SK-N-MC (cell line): ENCODE measurements around the gene SLC25A39.

Source experiments
- DNase-seq: peaks from one replicate; pipeline ENCODE4 v3.0.0-alpha.2; 2011; ENCODE audit warnings: low read depth, low spot score
- H3K27ac ChIP-seq: fragments of 200-600 bp; sonication (generic); 2 replicates; pipeline ENCODE4 v1.5.1; 2016; ENCODE audit warnings: mixed run types
- H3K36me3 ChIP-seq: fragments of 200-600 bp; sonication (generic); 2 replicates; pipeline ENCODE4 v1.6.1; 2017; ENCODE audit warnings: antibody characterized with exemption, low read length, mixed read lengths; ENCODE audit not compliant: insufficient read depth
- H3K4me3 ChIP-seq: fragments of 200-600 bp; sonication (generic); 2 replicates; pipeline ENCODE4 v1.5.1; 2016
- H3K9ac ChIP-seq: fragments of 200-600 bp; sonication (generic); 2 replicates; pipeline ENCODE4 v1.8.0; 2017; ENCODE audit warnings: mixed run types, mixed read lengths; ENCODE audit not compliant: insufficient read length
- H3K9me3 ChIP-seq: fragments of 200-600 bp; sonication (generic); 2 replicates; pipeline ENCODE4 v1.6.1; 2017; ENCODE audit warnings: low read depth, mild to moderate bottlenecking, antibody characterized with exemption, low read length, moderate library complexity, mixed read lengths
- EZH2 ChIP-seq: fragments of 200-600 bp; sonication (generic); IDR thresholded peaks from one replicate; pipeline ENCODE4 v1.6.1; 2017; ENCODE audit warnings: antibody characterized with exemption
- FOXP2 ChIP-seq: optimal IDR thresholded peaks from 2 replicates; pipeline ENCODE3; 2011; ENCODE audit warnings: mild to moderate bottlenecking, moderate library complexity; ENCODE audit not compliant: insufficient read depth; ENCODE audit errors: extremely low read length, control extremely low read depth
- POLR2AphosphoS5 ChIP-seq: IDR thresholded peaks from 2 replicates; pipeline ENCODE4 v1.6.1; 2012; ENCODE audit warnings: mild to moderate bottlenecking, low read depth, low read length, borderline replicate concordance

Gene SLC25A39

DNA sequence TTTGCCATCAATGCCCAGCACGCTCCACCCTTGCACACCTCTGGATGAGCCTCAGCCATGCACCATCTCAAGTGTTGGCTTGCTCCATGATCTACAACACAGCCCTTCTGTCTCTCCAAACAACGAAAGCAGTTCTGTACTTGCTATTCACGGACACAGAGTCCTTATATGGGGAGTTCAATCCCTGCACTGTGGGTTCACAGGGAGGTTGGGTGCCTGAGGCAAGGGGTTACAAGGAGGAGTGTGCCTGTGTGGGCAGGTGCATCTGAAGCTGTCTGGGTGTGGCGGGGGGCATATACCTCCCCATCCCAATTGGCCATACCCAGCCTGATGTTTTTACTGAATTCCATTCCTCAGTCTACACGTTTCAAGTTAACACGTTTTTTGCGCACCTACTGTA lies 10.6 kb downstream of the SLC25A39 start:
- no peak for DNase-seq
- no peak overlapping the region for H3K4me3 ChIP-seq
- H3K9ac ChIP-seq: no peak overlapping the region
- H3K36me3 ChIP-seq: no peaks in the 10 kb centered on the region
- TF ChIP-seq FOXP2 (no peak), POLR2AphosphoS5 (no peak)
- H3K9me3 ChIP-seq: no peaks in the 10 kb centered on the region
- no peak overlapping the region for H3K27ac ChIP-seq

DNA sequence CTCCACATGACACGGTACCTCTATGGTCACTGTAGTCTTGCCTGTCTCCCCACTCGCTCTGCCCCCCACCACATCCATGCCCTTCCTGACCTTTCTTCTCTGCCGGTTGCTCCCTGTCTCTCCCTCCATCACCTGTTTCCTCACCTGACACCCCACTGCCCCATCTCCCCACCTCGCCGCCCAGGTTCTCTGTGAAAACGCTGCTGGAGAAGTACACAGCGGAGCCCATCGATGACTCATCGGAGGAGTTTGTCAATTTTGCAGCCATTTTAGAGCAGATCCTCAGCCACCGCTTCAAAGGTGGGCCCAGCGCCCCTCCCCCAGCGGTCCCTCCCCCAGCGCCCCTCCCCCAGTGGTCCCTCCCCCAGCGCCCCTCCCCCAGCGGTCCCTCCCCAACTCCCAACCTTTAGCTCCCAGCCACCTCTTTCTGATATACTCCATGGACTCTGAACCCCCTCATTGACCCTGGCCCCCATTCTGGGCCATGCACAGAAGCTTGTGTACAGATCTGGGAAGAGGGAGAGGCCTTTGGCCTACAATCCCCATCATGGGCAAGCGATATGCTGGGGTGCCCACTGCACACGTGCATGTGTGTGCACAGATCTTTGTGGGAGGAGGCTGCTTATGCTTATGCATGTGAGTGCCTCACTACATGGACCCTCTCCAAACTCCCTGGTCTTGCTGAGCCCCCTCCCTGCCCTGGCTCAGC lies 12.1 kb downstream of the SLC25A39 start:
- H3K36me3 ChIP-seq: no peaks in the 10 kb centered on the region
- no peak overlapping the region for H3K9ac ChIP-seq
- no peaks in the 10 kb centered on the region for H3K9me3 ChIP-seq
- TF ChIP-seq POLR2AphosphoS5 (no peak), EZH2 (no peak), FOXP2 (no peak)
- no peak overlapping the region for H3K27ac ChIP-seq
- H3K4me3 ChIP-seq: no peak overlapping the region
- no peak for DNase-seq

DNA sequence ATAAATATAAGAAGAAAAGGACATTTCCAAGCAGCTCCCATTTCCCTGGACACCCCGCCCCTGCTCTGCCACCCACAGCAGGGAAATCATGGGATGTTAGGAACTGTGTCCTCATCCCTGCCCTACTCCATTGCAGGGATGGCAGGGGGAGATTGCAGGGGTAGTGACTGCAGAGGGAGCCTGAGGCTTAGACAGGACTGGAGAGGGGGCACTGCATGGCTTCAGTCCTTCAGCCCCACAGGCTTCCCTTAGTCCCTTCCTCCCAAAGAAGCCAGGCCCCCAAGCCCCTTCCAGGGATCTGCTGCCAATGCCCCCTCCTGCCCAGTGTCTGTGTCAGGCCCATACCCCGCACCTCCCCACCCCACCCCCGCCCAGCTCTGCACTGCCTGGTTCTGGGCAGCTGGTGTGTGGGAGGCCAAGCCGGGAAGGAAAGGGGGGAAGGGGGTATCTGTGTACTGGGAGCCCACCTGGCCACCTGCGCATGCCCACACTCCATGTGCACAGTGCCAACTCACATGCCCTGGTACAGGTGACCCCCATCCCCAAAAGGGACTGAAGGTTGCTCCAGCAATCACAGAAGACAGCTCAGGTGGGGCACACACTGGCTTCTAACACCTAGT lies 13.0 kb downstream of the SLC25A39 start:
- H3K9me3 ChIP-seq: no peaks in the 10 kb centered on the region
- H3K36me3 ChIP-seq: no peaks in the 10 kb centered on the region
- DNase-seq: no peak
- H3K4me3 ChIP-seq: no peak overlapping the region
- no peak overlapping the region for H3K9ac ChIP-seq
- no peak overlapping the region for H3K27ac ChIP-seq
- TF ChIP-seq POLR2AphosphoS5: no peak
- TF ChIP-seq FOXP2: no peak
- no peak for TF ChIP-seq EZH2

DNA sequence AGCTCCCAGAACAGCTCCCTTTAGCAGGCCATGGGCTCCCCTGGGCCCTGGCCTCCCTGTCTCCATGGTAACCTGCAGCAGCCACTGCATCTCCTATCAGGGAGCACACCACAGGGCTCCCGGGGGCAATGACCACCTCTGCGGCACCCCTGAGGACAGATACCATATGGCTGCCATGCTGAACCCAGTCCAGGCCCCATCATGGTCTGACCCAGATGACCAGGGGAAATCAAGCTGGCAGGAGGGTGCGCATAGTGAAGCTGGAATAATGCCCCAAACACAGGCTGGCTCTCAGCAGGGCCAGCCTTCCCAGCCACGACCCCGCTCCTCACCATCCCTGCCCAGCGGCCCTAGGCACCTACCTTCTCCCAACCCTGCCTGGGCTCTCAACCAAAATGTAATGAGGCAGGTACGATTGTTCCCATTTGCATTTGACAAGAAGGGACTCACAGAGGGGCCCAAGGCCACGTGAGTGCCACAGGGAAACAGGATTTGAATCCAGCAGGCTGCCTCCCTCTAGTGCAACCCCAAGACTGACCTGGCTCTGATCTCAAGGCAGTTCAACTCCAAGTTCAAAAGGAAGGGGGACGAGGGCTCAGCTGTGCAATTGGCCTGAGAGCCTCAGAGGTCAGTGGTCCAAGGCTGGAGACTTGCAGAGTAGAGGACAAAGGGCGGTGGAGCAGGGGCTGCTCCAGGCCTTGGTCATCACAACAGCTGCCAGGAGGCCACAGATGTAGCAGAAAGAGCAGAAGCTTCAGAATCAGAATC lies 13.8 kb downstream of the SLC25A39 start:
- Histone ChIP-seq H3K4me3 (no peak overlapping the region), H3K36me3 (no peaks in the 10 kb centered on the region), H3K9me3 (no peaks in the 10 kb centered on the region), H3K9ac (no peak overlapping the region), H3K27ac (no peak overlapping the region)
- DNase-seq: no peak
- no peak for TF ChIP-seq EZH2
- no peak for TF ChIP-seq POLR2AphosphoS5
- TF ChIP-seq FOXP2: no peak

DNA sequence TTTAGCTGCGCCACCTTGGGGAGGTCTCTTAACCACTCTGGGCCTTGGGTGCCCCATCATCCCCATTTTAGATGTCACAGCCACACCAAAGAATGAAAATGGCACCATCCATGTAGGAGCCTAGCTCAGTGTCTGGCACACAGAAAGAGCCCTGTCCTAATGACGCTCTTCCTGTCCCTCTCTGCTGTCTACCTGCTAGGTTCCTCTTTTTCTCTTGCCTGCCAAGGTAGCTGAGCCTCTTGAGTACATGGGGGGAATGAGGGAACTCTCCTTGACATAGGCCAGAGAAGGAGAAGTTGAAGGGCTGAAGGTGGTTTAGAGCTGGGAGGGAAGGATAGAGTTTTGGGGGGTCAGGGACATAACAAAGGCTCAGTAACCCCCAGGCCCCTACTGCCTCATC lies 14.4 kb downstream of the SLC25A39 start:
- no peaks in the 10 kb centered on the region for H3K36me3 ChIP-seq
- no peak overlapping the region for H3K27ac ChIP-seq
- no peak overlapping the region for H3K9ac ChIP-seq
- H3K4me3 ChIP-seq: no peak overlapping the region
- TF ChIP-seq FOXP2: no peak
- no peak for TF ChIP-seq POLR2AphosphoS5
- TF ChIP-seq EZH2: no peak
- DNase-seq: no peak
- H3K9me3 ChIP-seq: no peaks in the 10 kb centered on the region

DNA sequence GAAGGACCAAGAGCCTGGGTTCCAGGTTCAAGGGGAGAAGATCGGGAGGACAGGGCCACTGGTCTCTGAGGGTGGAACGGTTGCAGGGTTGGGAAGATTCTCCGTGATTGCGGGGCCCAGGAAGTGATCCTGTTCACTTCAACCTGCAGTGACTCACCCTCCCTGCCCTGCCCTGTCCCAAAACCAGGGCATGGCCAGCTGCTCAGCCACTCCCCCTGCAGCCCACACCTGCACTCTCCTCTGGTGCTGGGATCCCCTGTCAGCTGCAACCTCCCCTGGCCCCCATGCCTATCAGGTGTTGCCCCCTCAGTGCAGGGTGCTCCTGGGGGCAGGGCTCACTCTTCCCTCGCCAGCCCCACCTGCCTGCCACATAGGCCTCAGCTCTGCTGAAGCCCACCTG lies 15.2 kb downstream of the SLC25A39 start:
- H3K9ac ChIP-seq: no peak overlapping the region
- H3K4me3 ChIP-seq: no peak overlapping the region
- no peak for TF ChIP-seq POLR2AphosphoS5
- no peak for TF ChIP-seq EZH2
- no peak for TF ChIP-seq FOXP2
- no peaks in the 10 kb centered on the region for H3K9me3 ChIP-seq
- no peak overlapping the region for H3K27ac ChIP-seq
- no peaks in the 10 kb centered on the region for H3K36me3 ChIP-seq
- DNase-seq: no peak

DNA sequence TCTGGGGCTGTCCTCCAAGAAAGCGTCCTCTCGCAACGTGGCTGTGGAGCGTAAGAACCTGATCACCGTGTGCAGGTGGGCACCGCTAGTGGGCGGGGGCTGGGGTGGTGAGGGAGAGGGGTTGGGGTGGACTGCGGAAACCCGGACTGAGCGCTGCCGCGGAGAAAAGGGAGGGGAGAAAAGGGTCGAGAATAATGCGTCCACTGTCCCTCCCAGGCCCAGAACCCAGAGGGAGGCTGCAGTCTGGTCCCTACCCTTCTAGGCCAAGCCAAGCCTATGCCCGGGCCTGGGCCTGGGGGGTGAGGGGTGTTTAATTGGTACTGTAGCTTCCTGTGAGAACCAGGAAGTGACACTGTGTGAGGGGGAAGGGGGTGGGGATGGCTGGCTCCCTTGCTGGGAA lies 15.8 kb downstream of the SLC25A39 start:
- H3K9ac ChIP-seq: no peak overlapping the region
- H3K36me3 ChIP-seq: no peaks in the 10 kb centered on the region
- no peak overlapping the region; the same call in 1 of the 2 replicates for H3K4me3 ChIP-seq
- H3K27ac ChIP-seq: no peak overlapping the region
- no peak for DNase-seq
- TF ChIP-seq EZH2: no peak
- no peak for TF ChIP-seq POLR2AphosphoS5
- TF ChIP-seq FOXP2: no peak
- no peaks in the 10 kb centered on the region for H3K9me3 ChIP-seq

DNA sequence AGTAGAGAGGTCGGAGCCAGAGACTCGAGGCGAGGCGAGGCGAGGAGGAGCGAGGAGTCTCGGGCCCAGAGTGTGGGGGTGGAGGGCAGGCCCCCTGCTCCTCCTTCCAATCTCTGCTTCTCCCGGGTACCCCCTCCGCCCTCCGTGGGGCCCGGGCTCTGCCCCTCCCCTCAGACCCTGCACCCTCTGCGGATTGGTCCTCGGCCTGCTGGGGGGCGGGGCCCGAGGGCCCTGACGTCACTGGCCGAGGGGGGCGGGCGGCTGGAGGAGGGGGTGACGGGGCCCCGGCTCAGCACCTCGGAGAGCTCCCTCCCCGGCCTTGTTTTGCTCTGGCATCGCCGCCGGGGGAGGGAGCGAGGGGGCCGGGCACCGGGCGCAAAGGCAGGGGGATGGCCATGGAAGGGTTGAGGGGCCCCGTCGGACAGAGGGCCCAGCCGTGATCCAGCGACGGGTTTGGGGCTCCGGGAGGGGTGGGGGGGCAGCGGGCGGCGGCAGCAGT lies 16.3 kb downstream of the SLC25A39 start, which contains the start of gene RUNDC3A:
Gene RUNDC3A, plus strand, starts transcription at position 282 of the 499 bp plus-strand sequence. CDS start 232 bp downstream, outside the sequence.
- no peak for TF ChIP-seq POLR2AphosphoS5
- no peak for TF ChIP-seq EZH2
- no peak for TF ChIP-seq FOXP2
- Histone ChIP-seq H3K4me3 (peak within 1 kb of the TSS; percentile 69), H3K9me3 (no peaks in the 10 kb centered on the region), H3K9ac (no peak within 1 kb of the TSS), H3K27ac (no peak within 1 kb of the TSS), H3K36me3 (no peaks in the 10 kb centered on the region)
- no peak for DNase-seq
